Chondrocyte (in vitro differentiated cells): ENCODE measurements around the gene LTBP2. TPM values are rescaled to one million over a fixed set of nuclear protein-coding genes. Genes with fewer than 3 reads are reported as not detected.

Experiments
- DNase-seq: peaks from one replicate; pipeline ENCODE4 v3.0.0; 2021; ENCODE audit warnings: mixed read lengths, low spot score
- H3K27ac Mint-ChIP-seq: one replicate; pipeline ENCODE4 v1.8.0; 2021; ENCODE audit warnings: mild to moderate bottlenecking, moderate library complexity, mixed read lengths; ENCODE audit not compliant: unreplicated experiment
- H3K27me3 Mint-ChIP-seq: 2 replicates; pipeline ENCODE4 v1.8.0; 2021; ENCODE audit warnings: low read depth, mixed read lengths
- H3K36me3 Mint-ChIP-seq: 2 replicates; pipeline ENCODE4 v1.8.0; 2021; ENCODE audit warnings: low read depth, mixed read lengths
- H3K4me1 Mint-ChIP-seq: 2 replicates; pipeline ENCODE4 v1.8.0; 2021; ENCODE audit warnings: low read depth, mild to moderate bottlenecking, mixed read lengths
- H3K4me3 Mint-ChIP-seq: one replicate; pipeline ENCODE4 v1.8.0; 2021; ENCODE audit warnings: mild to moderate bottlenecking, moderate library complexity, mixed read lengths; ENCODE audit not compliant: unreplicated experiment
- H3K9me3 Mint-ChIP-seq: 2 replicates; pipeline ENCODE4 v1.8.0; 2021; ENCODE audit warnings: low read depth, mixed read lengths
- CTCF ChIP-seq: fragments of 200-600 bp; sonication (generic); IDR thresholded peaks from 2 replicates; pipeline ENCODE4 v1.5.0; 2021; ENCODE audit warnings: antibody characterized with exemption, mild to moderate bottlenecking, moderate library complexity
- total RNA-seq: library from RNA; stranded (reverse); gene quantifications from 3 replicates; pipeline ENCODE4 v1.2.1, GENCODE V29; 2021

The LTBP2 gene
- total RNA-seq, 1 donor from 2014 or later = 215 TPM

DNA sequence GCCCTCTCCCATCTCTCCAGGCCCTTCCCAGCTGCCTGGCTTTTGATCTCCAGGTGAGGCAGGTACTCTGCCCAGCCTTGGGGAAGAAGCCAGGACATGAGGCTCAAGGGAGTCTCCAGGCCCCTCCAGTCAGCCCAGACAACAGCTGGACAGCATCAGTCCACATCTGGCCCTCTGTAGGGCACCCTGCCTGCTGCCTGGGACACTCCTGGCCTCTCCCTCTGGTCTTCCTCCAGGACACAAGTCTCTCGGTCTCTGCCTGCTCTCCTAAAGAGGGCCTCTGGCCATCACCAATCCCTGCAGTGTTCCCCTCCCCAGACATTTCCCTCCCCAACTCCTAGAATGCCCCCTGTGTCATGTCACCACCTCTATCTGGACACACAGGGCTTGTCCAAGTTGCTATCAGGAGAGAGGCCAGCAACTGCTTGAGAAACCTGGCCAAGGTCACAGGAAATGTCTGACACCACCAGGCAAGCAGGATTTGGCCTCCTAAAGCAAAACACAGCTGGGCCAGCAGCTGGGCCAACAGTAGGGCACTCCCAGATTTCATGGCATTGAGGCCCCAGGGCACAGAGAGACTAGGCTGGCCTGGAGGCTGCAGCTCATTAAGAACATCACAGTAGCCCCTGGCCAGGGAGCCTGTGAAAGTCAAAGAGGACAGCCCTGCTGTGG is 29.0 kb downstream of the LTBP2 start:
- Mint-ChIP-seq H3K4me1 (peaks cover 57% of the 10 kb centered on the region), H3K36me3 (peaks cover 13% of the 10 kb centered on the region), H3K9me3 (no peaks in the 10 kb centered on the region), H3K4me3 (no peak overlapping the region), H3K27ac (peak overlapping the region; percentile 73), H3K27me3 (no peaks in the 10 kb centered on the region)
- peak; percentile 59 for DNase-seq
- TF ChIP-seq CTCF = no peak

- Mint-ChIP-seq H3K4me3 (no peak overlapping the region), H3K27me3 (no peaks in the 10 kb centered on the region), H3K4me1 (peaks cover 74% of the 10 kb centered on the region), H3K36me3 (peaks cover 9% of the 10 kb centered on the region), H3K9me3 (no peaks in the 10 kb centered on the region), H3K27ac (peak overlapping the region; percentile 69)
- no peak for TF ChIP-seq CTCF
- DNase-seq = peak; percentile 27
These were observed 31.8 kb downstream of the LTBP2 start for GRCh38 chr14:74580275-74580672.

DNA sequence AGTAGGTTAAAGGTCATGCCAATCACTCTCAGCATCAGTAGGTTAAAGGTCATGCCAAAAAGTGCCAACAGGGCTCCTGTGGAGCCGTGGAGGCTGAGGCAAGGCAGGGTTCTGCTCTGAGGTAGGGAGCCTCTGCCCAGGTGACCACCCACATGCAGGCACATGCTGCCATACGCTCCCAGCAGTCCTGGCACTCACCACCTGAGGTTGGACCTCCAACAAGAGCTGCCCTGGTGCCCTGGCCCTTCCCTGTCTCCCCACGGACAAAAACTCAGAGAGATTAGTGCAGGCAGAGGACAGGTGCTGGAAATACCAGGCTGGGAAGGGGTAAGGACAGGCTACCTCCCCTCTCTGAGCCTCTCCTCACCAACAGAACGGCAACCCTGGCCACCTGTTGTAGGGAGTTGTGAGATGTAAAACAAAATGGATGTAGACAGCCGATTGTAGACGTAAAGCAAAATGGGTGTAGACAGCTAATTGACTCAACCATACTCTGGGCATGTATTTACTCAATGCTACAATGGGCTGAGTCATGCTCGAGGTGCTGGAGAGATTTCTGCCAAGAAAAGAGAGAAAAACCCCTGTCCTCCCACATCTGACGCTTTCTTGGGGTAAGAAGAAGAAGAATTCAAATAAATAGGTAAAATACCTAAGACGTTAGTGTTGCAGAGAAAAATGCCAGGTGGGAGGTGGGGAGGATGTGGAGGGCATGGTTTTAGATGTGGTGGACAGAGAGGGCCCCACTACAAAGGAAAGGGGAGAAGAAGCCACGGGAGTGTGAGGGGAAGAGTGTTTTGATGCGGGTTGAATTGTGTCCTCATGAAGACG is 32.4 kb downstream of the LTBP2 start:
- no peaks in the 10 kb centered on the region for H3K27me3 Mint-ChIP-seq
- no peaks in the 10 kb centered on the region for H3K9me3 Mint-ChIP-seq
- peaks cover 74% of the 10 kb centered on the region for H3K4me1 Mint-ChIP-seq
- peaks cover 7% of the 10 kb centered on the region for H3K36me3 Mint-ChIP-seq
- H3K27ac Mint-ChIP-seq = peak overlapping the region; percentile 69
- TF ChIP-seq CTCF = no peak
- H3K4me3 Mint-ChIP-seq = no peak overlapping the region
- DNase-seq = peak; percentile 73

GRCh38 chr14:74578479-74578878 is 33.6 kb downstream of the LTBP2 start:
- Mint-ChIP-seq H3K27ac (peak overlapping the region; percentile 55), H3K4me1 (peaks cover 76% of the 10 kb centered on the region)

More at GRCh38 chr14:74578479-74578878, 33.6 kb downstream of the LTBP2 start:
- H3K4me3 Mint-ChIP-seq = no peak overlapping the region
- peak; percentile 83 for DNase-seq
- no peaks in the 10 kb centered on the region for H3K27me3 Mint-ChIP-seq
- H3K9me3 Mint-ChIP-seq = no peaks in the 10 kb centered on the region
- no peak for TF ChIP-seq CTCF
- H3K36me3 Mint-ChIP-seq = peaks cover 6% of the 10 kb centered on the region
